ENCODE measurements around the gene SYTL1.
A peak's percentile ranks its signal among the peaks of the same experiment; 100 is the strongest.

SYTL1 gene

DNA sequence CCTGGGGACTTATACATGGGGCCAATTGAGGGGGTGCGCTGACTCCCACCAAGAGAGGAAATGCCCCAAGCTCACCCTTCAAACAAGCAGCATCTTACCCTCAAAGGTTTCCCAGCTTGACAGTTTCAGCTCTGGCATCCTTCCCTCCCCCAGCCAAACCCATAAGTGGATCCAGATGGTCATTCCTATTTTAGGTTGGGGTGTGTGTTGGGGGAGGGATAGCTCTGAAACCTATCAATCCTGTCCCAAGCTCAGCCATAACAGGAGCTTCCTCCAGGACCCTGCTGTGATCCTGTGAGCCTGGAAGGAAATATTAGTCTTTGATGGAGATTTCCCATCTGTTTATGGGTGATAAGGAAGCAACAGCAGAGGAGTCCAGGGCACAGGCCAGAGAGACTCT, 23.2 kb upstream of the SYTL1 start:
- Histone ChIP-seq H3K27ac (no peak overlapping the region), H3K4me3 (no peak overlapping the region), H3K27me3 (peaks cover 0 to 24% of the 10 kb centered on the region in 2 donors), H3K4me1 (peaks cover 0 to 16% (median 9%) of the 10 kb centered on the region in 4 donors), H3K9me3 (no peaks in the 10 kb centered on the region), H3K36me3 (no peaks in the 10 kb centered on the region)
- intact Hi-C loops (cut with DNase I; ENCODE audit: low total_unique reads), result no loop called here
- TF ChIP-seq, protein P1, sequence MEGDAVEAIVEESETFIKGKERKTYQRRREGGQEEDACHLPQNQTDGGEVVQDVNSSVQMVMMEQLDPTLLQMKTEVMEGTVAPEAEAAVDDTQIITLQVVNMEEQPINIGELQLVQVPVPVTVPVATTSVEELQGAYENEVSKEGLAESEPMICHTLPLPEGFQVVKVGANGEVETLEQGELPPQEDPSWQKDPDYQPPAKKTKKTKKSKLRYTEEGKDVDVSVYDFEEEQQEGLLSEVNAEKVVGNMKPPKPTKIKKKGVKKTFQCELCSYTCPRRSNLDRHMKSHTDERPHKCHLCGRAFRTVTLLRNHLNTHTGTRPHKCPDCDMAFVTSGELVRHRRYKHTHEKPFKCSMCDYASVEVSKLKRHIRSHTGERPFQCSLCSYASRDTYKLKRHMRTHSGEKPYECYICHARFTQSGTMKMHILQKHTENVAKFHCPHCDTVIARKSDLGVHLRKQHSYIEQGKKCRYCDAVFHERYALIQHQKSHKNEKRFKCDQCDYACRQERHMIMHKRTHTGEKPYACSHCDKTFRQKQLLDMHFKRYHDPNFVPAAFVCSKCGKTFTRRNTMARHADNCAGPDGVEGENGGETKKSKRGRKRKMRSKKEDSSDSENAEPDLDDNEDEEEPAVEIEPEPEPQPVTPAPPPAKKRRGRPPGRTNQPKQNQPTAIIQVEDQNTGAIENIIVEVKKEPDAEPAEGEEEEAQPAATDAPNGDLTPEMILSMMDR (IDR thresholded peaks at IDR 0.05), result no peak
- no peak for DNase-seq

DNA sequence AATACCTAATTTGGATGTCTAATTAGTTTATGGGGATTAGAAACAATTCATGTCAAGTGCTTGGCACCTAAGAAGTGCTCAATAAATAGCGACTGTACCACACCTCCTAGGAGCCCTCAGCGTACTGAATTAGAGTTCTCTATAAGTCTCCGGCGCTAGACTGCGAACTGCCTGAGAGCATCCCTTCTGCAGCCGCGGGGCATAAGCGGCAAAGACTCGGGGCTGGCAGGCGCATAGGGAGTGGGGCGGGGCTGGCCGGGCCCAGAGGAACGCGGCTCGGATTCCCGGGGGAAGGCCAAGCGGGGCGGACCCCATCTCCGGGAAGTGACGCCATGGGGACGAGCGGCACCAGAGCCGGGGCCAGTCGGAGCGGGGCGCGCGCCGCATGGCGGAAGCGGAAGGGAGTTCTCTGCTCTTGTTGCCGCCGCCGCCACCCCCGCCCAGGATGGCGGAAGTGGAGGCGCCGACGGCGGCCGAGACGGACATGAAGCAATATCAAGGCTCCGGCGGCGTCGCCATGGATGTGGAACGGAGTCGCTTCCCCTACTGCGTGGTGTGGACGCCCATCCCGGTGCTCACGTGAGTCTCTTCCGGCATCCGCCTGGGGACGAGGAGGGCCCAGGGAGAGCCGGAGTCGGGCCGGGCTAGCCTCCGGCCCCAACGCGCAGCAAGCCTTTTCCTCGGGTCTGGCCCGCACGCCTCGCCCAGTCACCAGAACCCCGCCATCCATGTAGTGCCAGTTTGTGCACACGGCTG, 19.8 kb upstream of the SYTL1 start, which contains the start of gene TMEM222:
TMEM222 (plus strand) TSS at position 351 of the 756 bp plus-strand sequence; CDS start at position 386, 35 bp downstream.
- peak within 1 kb of the TSS; percentile 74 to 88 for H3K4me3 ChIP-seq
- peak within 1 kb of the TSS; percentile 88 to 92 for H3K27ac ChIP-seq
- peaks cover 16 to 29% (median 18%) of the 10 kb centered on the region in 3 donors for H3K36me3 ChIP-seq
- TF ChIP-seq, protein P1 (IDR thresholded peaks at IDR 0.05), result peak; percentile 25 to 36
- intact Hi-C loops (cut with DNase I; ENCODE audit: low total_unique reads), result no loop called here
- H3K27me3 ChIP-seq, result peaks cover 0 to 23% of the 10 kb centered on the region in 2 donors
- peak; percentile 96 to 99 for DNase-seq
- no peaks in the 10 kb centered on the region for H3K9me3 ChIP-seq
- peaks cover 0 to 42% (median 28%) of the 10 kb centered on the region in 4 donors for H3K4me1 ChIP-seq

DNA sequence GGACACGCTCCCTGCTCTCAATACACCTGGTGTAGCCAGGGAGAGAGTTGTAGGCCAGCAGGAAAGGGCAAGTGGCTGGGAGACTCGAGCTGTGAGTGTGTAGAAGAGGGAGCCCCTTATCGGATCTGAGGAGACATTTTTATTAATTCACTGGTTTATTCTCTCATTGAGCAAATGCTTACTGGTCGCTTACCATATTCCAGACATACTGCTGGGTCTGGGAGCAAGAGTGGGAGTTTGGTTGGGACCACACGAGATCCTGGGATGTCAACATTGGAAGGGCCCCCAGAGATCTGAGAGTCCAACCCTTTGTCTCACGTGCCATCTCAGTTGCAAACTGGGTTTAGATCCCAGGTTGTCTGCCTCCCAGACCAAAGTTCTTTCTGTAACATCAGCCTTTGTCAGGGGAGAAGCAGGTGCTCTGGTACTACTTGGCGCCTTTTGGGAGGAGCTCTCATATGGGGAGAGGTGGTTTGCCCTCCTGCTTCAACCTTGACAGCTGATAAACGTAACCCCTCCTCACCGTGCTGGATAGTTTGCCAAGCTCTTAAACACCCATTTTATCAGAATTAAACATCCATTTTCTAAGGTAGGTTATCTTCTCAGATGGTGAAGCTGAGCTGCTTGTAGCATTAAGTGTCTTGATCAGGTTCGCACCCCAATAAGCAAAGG, 19.1 kb upstream of the SYTL1 start:
- Histone ChIP-seq H3K36me3 (peaks cover 16 to 34% (median 18%) of the 10 kb centered on the region in 3 donors), H3K27ac (peak overlapping the region; percentile 88 to 92), H3K27me3 (peaks cover 0 to 19% of the 10 kb centered on the region in 2 donors), H3K9me3 (no peaks in the 10 kb centered on the region), H3K4me3 (peak overlapping the region; percentile 74 to 88), H3K4me1 (peaks cover 0 to 46% (median 28%) of the 10 kb centered on the region in 4 donors)
- TF ChIP-seq, protein P1 (IDR thresholded peaks at IDR 0.05), result no peak
- no peak for DNase-seq
- intact Hi-C loops (cut with DNase I; ENCODE audit: low total_unique reads), result no loop called here

DNA sequence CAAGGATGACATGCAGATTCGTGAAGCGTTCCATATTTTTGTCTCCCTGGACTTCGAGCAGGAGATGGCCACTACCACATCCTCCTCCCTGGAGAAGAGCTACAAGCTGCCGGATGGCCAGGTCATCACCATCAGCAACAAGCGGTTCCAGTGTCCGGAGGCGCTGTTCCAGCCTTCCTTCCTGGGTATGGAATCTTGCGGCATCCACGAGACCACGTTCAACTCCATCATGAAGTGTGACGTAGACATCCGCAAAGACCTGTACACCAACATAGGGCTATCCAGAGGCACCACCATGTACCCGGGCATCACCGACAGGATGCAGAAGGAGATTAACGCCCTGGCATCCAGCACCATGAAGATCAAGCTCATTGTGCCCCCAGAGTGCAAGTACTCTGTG, 16.5 kb upstream of the SYTL1 start:
- Histone ChIP-seq H3K4me1 (peaks cover 0 to 56% (median 28%) of the 10 kb centered on the region in 4 donors), H3K27me3 (no peaks in the 10 kb centered on the region), H3K27ac (no peak overlapping the region), H3K9me3 (no peaks in the 10 kb centered on the region), H3K4me3 (no peak overlapping the region), H3K36me3 (peaks cover 16 to 58% (median 34%) of the 10 kb centered on the region in 3 donors)
- TF ChIP-seq, protein P1 (IDR thresholded peaks at IDR 0.05), result no peak
- DNase-seq, result no peak
- intact Hi-C loops (cut with DNase I; ENCODE audit: low total_unique reads), result no loop called here

DNA sequence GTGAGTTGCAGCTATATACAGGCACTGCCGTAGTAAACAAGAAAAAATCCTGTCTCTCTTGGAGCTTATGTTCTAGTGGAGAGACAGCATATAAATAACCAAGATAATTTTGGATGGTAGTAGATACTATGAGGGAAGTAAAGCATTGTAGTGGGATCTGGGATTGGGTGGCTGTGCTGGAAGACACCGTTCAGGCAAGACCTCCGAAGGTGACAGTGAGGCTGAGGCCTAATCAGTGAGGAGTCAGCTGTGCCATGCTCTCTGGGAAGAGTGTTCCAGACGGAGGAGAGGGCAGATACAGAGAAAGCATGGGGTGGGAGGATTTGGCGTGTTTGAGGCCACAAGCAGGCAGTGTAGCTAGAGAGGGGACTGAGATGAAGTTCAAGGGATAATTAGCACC, 13.9 kb upstream of the SYTL1 start:
- no peak for DNase-seq
- TF ChIP-seq, protein P1 (IDR thresholded peaks at IDR 0.05), result no peak
- Histone ChIP-seq H3K4me3 (no peak overlapping the region), H3K9me3 (no peaks in the 10 kb centered on the region), H3K36me3 (peaks cover 36 to 85% (median 58%) of the 10 kb centered on the region in 3 donors), H3K27me3 (no peaks in the 10 kb centered on the region), H3K27ac (no peak overlapping the region), H3K4me1 (peaks cover 0 to 52% (median 22%) of the 10 kb centered on the region in 4 donors)
- intact Hi-C loops (cut with DNase I; ENCODE audit: low total_unique reads), result no loop called here
